ENCODE data around the gene SLC22A7. TPM values are rescaled to one million over a fixed set of nuclear protein-coding genes. Genes with fewer than 3 reads are reported as not detected.

The SLC22A7 gene
- total RNA-seq, 2 donors from 2014 or later = not detected

- no peaks in the 10 kb centered on the region for H3K27me3 ChIP-seq (replicated peaks; ENCODE audit: insufficient read depth)
- H3K27ac ChIP-seq = no peak overlapping the region
- no peaks in the 10 kb centered on the region for H3K9me3 ChIP-seq
- WGBS = 67% methylated on average over 3 of the region's 3 CpGs
- H3K36me3 ChIP-seq = no peaks in the 10 kb centered on the region
- DNase-seq (ENCODE audit: low spot score) = no peak
- intact Hi-C loops (cut with DNase I) = no loop called here
- H3K4me3 ChIP-seq = no peak overlapping the region
- no peaks in the 10 kb centered on the region for H3K4me1 ChIP-seq (replicated peaks)
- TF ChIP-seq POLR2AphosphoS5 (IDR thresholded peaks at IDR 0.05) = no peak
- no peak for TF ChIP-seq CTCF (IDR thresholded peaks at IDR 0.05)
- no peak for TF ChIP-seq POLR2A (IDR thresholded peaks at IDR 0.05)
Observed at GRCh38 chr6:43290339-43290904, 7.6 kb upstream of the SLC22A7 start.

- H3K27ac ChIP-seq = no peak overlapping the region
- H3K4me1 ChIP-seq (replicated peaks) = no peaks in the 10 kb centered on the region
- TF ChIP-seq POLR2A (IDR thresholded peaks at IDR 0.05) (no peak), POLR2AphosphoS5 (IDR thresholded peaks at IDR 0.05) (no peak), CTCF (IDR thresholded peaks at IDR 0.05) (no peak)
- no peaks in the 10 kb centered on the region for H3K36me3 ChIP-seq
- no peak overlapping the region for H3K4me3 ChIP-seq
- intact Hi-C loops (cut with DNase I) = no loop called here
- DNase-seq (ENCODE audit: low spot score) = no peak
- H3K27me3 ChIP-seq (replicated peaks; ENCODE audit: insufficient read depth) = no peaks in the 10 kb centered on the region
- WGBS = 63% methylated on average over 6 of the region's 6 CpGs
- H3K9me3 ChIP-seq = no peaks in the 10 kb centered on the region
Observed at GRCh38 chr6:43290905-43291355, 7.1 kb upstream of the SLC22A7 start.

GRCh38 chr6:43291708-43292107 lies 6.4 kb upstream of the SLC22A7 start:
- no peak for DNase-seq (ENCODE audit: low spot score)
- H3K9me3 ChIP-seq = no peaks in the 10 kb centered on the region
- intact Hi-C loops (cut with DNase I) = no loop called here
- no peaks in the 10 kb centered on the region for H3K27me3 ChIP-seq (replicated peaks; ENCODE audit: insufficient read depth)
- H3K36me3 ChIP-seq = no peaks in the 10 kb centered on the region
- no peak overlapping the region for H3K27ac ChIP-seq
- 90% methylated on average over 2 of the region's 2 CpGs for WGBS
- no peak overlapping the region for H3K4me3 ChIP-seq
- TF ChIP-seq POLR2AphosphoS5 (IDR thresholded peaks at IDR 0.05) (no peak), POLR2A (IDR thresholded peaks at IDR 0.05) (no peak), CTCF (IDR thresholded peaks at IDR 0.05) (no peak)
- H3K4me1 ChIP-seq (replicated peaks) = no peaks in the 10 kb centered on the region

GRCh38 chr6:43292341-43292740 lies 5.7 kb upstream of the SLC22A7 start:
- Histone ChIP-seq H3K36me3 (no peaks in the 10 kb centered on the region), H3K9me3 (no peaks in the 10 kb centered on the region), H3K27me3 (replicated peaks; ENCODE audit: insufficient read depth) (no peaks in the 10 kb centered on the region), H3K27ac (no peak overlapping the region), H3K4me3 (no peak overlapping the region), H3K4me1 (replicated peaks) (no peaks in the 10 kb centered on the region)
- 90% methylated on average over 6 of the region's 6 CpGs for WGBS
- intact Hi-C loops (cut with DNase I) = no loop called here
- no peak for TF ChIP-seq POLR2AphosphoS5 (IDR thresholded peaks at IDR 0.05)
- no peak for TF ChIP-seq POLR2A (IDR thresholded peaks at IDR 0.05)
- TF ChIP-seq CTCF (IDR thresholded peaks at IDR 0.05) = no peak
- no peak for DNase-seq (ENCODE audit: low spot score)

GRCh38 chr6:43292763-43293318 lies 5.2 kb upstream of the SLC22A7 start:
- 72% methylated on average over 5 of the region's 5 CpGs for WGBS
- H3K9me3 ChIP-seq = no peaks in the 10 kb centered on the region
- DNase-seq (ENCODE audit: low spot score) = no peak
- no peak for TF ChIP-seq CTCF (IDR thresholded peaks at IDR 0.05)
- TF ChIP-seq POLR2A (IDR thresholded peaks at IDR 0.05) = no peak
- TF ChIP-seq POLR2AphosphoS5 (IDR thresholded peaks at IDR 0.05) = no peak
- H3K27me3 ChIP-seq (replicated peaks; ENCODE audit: insufficient read depth) = no peaks in the 10 kb centered on the region
- H3K27ac ChIP-seq = no peak overlapping the region
- H3K4me3 ChIP-seq = no peak overlapping the region
- H3K4me1 ChIP-seq (replicated peaks) = no peaks in the 10 kb centered on the region
- no peaks in the 10 kb centered on the region for H3K36me3 ChIP-seq
- intact Hi-C loops (cut with DNase I) = no loop called here

All from prostate gland (tissue), 2 donors.